ENCODE measurements around the gene ATG16L1. TPM values are rescaled to one million over a fixed set of nuclear protein-coding genes. Genes with fewer than 3 reads are reported as not detected.
"Not testable (repeated sequence)": the region's sequence is repeated elsewhere in the genome, so short reads cannot be mapped to it uniquely, and the experiment has no call there.

Gene ATG16L1
- polyA plus RNA-seq, 4 donors, result 21.6 to 24.4 (median 23.0) TPM

DNA sequence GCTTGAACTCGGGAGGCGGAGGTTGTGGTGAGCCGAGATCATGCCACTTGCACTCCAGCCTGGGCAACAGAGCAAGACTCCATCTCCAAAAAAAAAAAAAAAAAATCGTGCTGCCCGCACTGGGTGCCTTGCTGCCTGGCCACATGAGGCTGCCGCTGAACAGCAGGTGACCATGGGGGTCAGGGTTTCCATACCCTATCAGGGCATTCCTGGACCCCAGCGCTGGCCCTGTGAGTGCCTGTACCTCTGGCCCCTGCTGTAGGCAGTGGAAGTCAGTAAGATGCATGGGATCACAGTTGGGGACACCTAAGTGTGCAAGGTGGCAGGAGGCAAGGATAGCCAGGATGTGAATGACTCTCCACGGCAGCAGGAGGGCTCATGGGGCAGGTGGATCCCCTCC is 75.0 kb downstream of the ATG16L1 start:
- DNase-seq (ENCODE audit: low read depth in 4 of 4, low spot score in 3 of 4), result no peak

DNA sequence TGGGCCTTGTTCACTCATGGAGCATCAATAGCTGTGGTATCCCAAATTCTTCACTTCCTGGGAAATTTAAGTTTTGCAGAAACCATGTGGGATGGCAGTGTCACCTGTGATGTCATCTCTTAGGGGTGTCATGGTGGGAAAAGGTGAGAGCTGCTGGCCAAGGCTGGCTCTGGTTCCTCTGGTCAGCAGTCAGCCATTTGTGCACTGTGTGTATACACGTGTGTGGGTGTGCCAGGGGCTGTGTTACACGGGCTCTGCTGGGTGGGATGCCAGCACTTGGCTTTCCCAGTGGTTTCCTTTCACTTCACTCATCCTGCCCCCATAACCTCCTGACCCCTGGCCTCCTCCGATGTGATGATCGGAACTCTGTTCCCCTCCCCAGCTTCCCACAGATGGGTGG is 77.4 kb downstream of the ATG16L1 start:
- DNase-seq (ENCODE audit: low read depth in 4 of 4, low spot score in 3 of 4), result no peak

DNA sequence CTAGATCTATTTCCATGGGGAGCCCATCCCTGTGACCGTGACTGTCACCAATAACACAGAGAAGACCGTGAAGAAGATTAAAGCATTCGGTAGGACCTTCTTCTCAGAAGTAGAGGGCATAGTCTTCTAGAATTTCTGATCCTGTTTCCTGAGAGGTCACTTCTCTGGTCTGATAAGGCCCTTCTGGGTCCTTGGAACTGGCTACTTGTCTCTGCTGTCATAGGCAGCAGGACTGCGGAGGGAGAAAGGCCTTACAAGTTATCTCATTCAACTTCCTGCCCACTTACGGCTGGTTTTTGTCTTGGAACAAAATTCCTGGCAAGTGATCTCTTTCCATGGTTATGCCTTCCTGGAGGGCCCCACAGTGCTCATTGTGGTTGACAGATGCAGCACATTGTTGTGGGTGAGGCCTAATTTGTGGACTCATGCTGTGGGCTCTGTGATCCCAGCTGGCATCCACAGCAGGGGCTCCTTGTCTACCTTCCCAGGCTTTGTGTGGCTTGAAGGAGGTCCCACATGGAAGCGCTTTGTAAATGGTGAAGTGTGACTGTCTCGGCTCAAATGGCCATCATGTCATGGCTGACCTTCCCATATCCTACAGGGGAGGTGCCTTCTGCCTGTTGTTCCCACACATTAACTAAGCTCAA is 78.1 kb downstream of the ATG16L1 start:
- DNase-seq (ENCODE audit: low read depth in 4 of 4, low spot score in 3 of 4), result no peak

DNA sequence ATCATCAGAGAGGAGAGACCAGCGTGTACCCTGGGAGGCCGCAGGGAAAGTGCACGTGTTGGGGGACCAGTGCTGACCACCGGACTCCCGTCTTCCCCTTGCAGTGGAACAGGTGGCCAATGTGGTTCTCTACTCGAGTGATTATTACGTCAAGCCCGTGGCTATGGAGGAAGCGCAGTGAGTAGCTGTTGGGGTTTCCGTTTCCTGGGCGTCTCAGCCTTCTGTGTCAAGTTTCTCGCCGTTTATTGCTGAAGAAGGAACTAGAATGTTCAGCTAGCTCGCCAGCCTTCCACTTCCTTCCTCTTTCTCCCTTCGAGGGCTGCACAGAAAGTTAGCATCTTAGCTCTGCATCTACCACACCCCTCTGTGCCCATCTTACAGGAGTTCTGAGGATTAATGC is 80.1 kb downstream of the ATG16L1 start:
- DNase-seq (ENCODE audit: low read depth in 4 of 4, low spot score in 3 of 4), result no peak

DNA sequence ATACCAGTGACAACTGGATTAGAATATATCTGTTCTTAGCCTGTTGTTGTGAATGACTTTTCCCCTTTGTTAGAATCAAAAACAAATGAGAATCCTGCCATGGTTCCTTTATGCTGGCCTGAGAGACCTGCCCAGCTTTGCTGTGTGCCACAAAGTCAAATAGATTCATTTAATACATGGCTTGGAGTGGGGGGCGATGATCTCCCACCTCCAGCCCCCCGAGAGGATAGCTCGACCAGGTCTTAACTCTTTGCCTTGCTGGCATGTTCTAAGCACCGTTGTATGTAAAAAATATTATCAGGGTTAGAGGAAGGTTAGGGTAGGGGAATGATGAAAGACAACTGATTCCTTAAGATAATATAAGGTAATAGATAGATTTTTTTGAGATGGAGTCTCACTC is 80.7 kb downstream of the ATG16L1 start:
- no peak for DNase-seq (ENCODE audit: low read depth in 4 of 4, low spot score in 3 of 4)

GRCh38 chr2:233334915-233335314 is 83.4 kb downstream of the ATG16L1 start:
- no peak for DNase-seq (ENCODE audit: low read depth in 4 of 4, low spot score in 3 of 4)

DNA sequence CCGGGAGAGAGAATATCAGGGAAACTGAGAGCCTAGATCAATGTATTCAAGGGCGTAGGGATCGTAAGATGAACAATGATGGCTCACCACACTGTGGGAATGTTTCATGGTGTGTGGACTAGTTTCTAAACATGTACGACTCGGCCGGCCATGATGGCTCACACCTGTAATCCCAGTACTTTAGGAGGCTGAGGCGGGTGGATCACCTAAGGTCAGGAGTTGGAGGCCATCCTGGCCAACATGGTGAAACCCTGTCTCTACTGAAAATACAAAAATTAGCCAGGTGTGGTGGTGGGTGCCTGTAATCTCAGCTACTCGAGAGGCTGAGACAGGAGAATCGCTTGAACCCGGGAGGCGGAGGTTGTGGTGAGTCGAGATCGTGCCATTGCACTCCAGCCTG is 84.6 kb downstream of the ATG16L1 start:
- not testable (repeated sequence) for DNase-seq (ENCODE audit: low read depth in 4 of 4, low spot score in 3 of 4)

GRCh38 chr2:233336541-233336940 is 85.1 kb downstream of the ATG16L1 start:
- no peak for DNase-seq (ENCODE audit: low read depth in 4 of 4, low spot score in 3 of 4)

GRCh38 chr2:233338046-233338445 is 86.6 kb downstream of the ATG16L1 start:
- DNase-seq (ENCODE audit: low read depth in 4 of 4, low spot score in 3 of 4), result no peak

DNA sequence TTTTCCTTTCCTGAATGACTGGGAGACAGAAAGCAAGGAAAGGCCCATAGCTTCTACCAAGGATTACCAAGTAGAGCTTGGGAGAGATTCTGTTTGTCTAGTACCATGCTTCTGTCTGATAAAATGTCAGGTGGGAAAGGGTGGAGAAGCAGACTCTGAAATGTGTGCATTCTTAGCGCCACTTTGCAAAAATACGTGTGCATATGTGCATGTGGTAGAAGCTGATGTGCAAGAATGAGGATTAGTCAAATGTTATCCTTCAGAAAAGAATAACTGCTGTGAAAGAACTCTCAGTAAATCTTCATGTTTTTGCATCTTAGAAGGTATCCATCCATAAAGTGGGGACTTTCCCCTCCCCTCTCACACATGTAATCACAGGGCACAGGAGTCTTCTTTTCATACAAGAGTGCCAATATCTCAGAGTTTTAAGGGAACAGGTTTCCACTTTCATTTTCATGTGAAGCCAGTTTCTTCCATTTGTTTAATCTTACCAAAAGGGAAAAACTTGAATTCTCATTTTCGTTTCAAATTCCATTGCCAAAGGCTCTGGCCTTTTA is 87.4 kb downstream of the ATG16L1 start:
- DNase-seq (ENCODE audit: low read depth in 4 of 4, low spot score in 3 of 4), result no peak

- DNase-seq (ENCODE audit: low read depth in 4 of 4, low spot score in 3 of 4), result no peak
Measured at GRCh38 chr2:233339427-233339826, 88.0 kb downstream of the ATG16L1 start.

- no peak for DNase-seq (ENCODE audit: low read depth in 4 of 4, low spot score in 3 of 4)
Measured at GRCh38 chr2:233341296-233341695, 89.8 kb downstream of the ATG16L1 start.

DNA sequence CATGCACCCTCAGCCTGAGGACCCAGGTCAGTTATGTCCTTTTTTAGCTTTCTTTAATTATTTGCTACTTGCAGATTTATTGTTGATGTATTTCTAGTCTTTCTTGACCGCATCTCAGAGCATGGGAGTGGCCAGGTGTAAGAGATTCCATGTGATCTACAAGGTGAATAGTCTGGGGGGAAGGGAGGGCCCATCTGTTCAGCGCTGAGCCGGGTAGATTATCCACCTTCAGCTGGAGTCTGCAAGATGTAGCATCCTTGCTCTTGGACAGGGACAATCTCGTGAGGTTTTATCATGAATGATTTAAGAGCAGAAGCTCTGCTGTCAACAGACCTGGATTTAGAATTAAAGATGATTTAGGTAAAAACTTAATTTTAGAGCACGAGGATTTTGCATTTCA is 90.8 kb downstream of the ATG16L1 start:
- DNase-seq (ENCODE audit: low read depth in 4 of 4, low spot score in 3 of 4), result no peak

DNA sequence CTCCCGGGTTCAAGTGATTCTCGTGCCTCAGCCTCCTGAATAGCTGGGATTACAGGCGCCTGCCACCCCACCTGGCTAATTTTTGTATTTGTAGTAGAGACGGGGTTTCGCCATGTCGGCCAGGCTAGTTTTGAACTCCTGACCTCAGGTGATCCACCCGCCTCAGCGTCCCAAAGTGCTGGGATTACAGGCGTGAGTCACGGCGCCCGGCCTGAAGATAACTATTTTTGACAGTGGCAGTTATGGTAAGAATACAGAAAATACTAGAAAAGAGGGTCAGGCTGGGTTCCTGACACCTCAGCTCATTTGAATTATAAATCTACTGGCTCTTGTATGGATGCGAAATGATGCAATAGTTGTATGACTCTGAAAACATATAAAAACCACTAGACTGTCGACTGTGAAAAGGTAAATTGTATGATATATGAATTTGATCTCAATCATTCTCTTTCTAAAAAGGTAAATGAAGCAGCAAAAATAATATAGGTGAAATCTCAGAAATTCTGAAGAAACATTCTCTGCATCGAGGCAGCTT is 91.8 kb downstream of the ATG16L1 start:
- DNase-seq (ENCODE audit: low read depth in 4 of 4, low spot score in 3 of 4), result no peak

Other genes starting within 250 kb of the ATG16L1 start
- gene NGEF, start 238.4 kb upstream of the ATG16L1 start, polyA plus RNA-seq (ENCODE audit: insufficient read length in 4 of 4), result 1 to 10 TPM; 1.0 to 2.8 (median 2.2) TPM
- gene NEU2, start 219.0 kb upstream of the ATG16L1 start, polyA plus RNA-seq (ENCODE audit: insufficient read length in 4 of 4), result not detected
- 10 to 100 TPM in 1 of 4 donors, 1 to 10 TPM in 3; 5.4 to 10.7 (median 6.9) TPM for gene INPP5D, start 191.3 kb upstream of the ATG16L1 start, polyA plus RNA-seq (ENCODE audit: insufficient read length in 4 of 4)
- under 1 TPM; 0.07 to 0.10 (median 0.08) TPM for gene SAG, start 56.1 kb downstream of the ATG16L1 start, polyA plus RNA-seq (ENCODE audit: insufficient read length in 4 of 4)
- gene DGKD, start 102.8 kb downstream of the ATG16L1 start, polyA plus RNA-seq (ENCODE audit: insufficient read length in 4 of 4), result 10 to 100 TPM; 22.8 to 27.3 (median 23.9) TPM